Cardiac muscle cell (in vitro differentiated cells and primary cell): ENCODE data around the gene SBNO2. TPM values are rescaled to one million over a fixed set of nuclear protein-coding genes. Genes with fewer than 3 reads are reported as not detected.

ENCODE experiments used
- DNase-seq, 2 donors: peaks; one replicate each; pipeline versions ENCODE4 v3.0.0 to v3.0.0-alpha.2; 2010 to 2017; ENCODE audit warnings: low read depth in 1 of 2, low spot score in 1 of 2
- H3K27ac ChIP-seq: fragments of 200-600 bp; sonication (generic); 2 replicates; pipeline ENCODE4 v1.5.1; 2016
- H3K27me3 ChIP-seq: fragments of 200-600 bp; sonication (generic); 2 replicates; pipeline ENCODE4 v1.6.0; 2016; ENCODE audit warnings: control low read depth
- H3K36me3 ChIP-seq: fragments of 200-600 bp; sonication (generic); 2 replicates; pipeline ENCODE4 v1.5.1; 2016; ENCODE audit warnings: control low read depth
- H3K4me1 ChIP-seq: fragments of 200-600 bp; sonication (generic); 2 replicates; pipeline ENCODE4 v1.8.1; 2017; ENCODE audit warnings: low read depth, mild to moderate bottlenecking, mixed run types
- H3K4me3 ChIP-seq: fragments of 200-600 bp; sonication (generic); 2 replicates; pipeline ENCODE4 v1.5.1; 2016; ENCODE audit warnings: mild to moderate bottlenecking
- H3K9me3 ChIP-seq: fragments of 200-600 bp; sonication (generic); 2 replicates; pipeline ENCODE4 v1.5.1; 2017; ENCODE audit warnings: low read depth, mild to moderate bottlenecking, control low read depth
- polyA plus RNA-seq: library from polyadenylated mRNA; unstranded; fragments of >200 nt; fragmentation: Nextera tagmentation; extraction: Ambion mirVana; gene quantifications from 2 replicates; pipeline ENCODE4 v1.2.1, GENCODE V29; 2016
- total RNA-seq: library from RNA; depleted of rRNA; stranded (reverse); fragments of >200 nt; gene quantifications from 2 replicates; pipeline ENCODE4 v1.2.3, GENCODE V29; 2016
- TF ChIP-seq, protein P1 (sequence below): IDR thresholded peaks from 2 replicates; pipeline ENCODE4 v1.5.1; 2012; ENCODE audit warnings: low read depth, mild to moderate bottlenecking, low read length

SBNO2 gene, protein sequence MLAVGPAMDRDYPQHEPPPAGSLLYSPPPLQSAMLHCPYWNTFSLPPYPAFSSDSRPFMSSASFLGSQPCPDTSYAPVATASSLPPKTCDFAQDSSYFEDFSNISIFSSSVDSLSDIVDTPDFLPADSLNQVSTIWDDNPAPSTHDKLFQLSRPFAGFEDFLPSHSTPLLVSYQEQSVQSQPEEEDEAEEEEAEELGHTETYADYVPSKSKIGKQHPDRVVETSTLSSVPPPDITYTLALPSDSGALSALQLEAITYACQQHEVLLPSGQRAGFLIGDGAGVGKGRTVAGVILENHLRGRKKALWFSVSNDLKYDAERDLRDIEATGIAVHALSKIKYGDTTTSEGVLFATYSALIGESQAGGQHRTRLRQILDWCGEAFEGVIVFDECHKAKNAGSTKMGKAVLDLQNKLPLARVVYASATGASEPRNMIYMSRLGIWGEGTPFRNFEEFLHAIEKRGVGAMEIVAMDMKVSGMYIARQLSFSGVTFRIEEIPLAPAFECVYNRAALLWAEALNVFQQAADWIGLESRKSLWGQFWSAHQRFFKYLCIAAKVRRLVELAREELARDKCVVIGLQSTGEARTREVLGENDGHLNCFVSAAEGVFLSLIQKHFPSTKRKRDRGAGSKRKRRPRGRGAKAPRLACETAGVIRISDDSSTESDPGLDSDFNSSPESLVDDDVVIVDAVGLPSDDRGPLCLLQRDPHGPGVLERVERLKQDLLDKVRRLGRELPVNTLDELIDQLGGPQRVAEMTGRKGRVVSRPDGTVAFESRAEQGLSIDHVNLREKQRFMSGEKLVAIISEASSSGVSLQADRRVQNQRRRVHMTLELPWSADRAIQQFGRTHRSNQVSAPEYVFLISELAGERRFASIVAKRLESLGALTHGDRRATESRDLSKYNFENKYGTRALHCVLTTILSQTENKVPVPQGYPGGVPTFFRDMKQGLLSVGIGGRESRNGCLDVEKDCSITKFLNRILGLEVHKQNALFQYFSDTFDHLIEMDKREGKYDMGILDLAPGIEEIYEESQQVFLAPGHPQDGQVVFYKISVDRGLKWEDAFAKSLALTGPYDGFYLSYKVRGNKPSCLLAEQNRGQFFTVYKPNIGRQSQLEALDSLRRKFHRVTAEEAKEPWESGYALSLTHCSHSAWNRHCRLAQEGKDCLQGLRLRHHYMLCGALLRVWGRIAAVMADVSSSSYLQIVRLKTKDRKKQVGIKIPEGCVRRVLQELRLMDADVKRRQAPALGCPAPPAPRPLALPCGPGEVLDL (N-terminal part only)
- 23.0 and 28.5 TPM in 2 replicates for total RNA-seq
- 6.8 and 11.8 TPM in 2 replicates for polyA plus RNA-seq

DNA sequence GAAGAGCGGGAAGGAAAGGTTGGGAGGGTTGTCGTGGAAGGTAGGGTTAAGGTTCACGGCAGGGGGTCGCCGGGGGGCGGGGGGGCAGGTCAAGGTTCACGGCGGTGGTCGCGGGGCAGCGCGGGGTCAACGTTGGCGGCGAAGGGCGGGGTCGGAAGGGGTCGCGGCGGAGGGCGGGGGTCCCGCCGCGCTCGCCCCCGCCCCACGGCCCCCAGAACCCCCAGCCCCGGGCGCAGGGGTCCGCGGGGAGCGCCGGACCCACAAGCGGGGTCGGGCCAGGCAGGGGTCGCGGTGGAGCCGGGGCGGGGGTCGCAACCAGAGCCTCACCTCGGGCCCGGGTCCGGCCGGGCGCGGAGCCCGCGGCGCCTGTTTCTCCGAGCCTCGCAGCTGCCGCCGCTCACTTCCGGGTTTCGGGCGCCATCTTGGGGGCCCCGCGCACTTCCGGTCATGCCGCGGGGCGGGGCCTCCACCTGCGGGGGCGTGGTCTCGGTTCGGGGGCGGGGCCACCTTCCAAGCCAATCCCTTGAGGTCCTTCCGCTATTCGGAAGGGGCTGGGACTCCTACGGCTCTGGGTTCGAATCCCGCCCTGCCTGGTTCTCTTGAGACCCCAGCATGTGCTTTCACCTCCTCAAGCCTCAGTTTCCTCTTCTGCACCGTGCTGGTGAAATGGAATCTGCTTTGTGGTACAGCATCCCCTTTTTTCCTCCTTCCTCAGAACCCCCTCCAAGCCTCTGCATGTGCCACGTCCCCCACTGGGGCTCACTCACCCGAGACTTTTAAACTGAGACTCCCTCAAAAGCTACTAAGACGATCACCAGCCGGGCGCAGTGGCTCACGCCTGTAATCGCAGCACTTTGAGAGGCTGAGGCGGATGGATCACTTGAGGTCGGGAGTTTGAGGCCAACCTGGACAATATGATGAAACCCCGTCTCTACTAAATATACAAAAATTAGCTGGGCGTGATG lies at the start of gene SBNO2:
TSS of gene SBNO2 (minus strand) at position 424 of the 965 bp plus-strand sequence. CDS start 19,992 bp downstream, outside the sequence.
- no peaks in the 10 kb centered on the region for H3K27me3 ChIP-seq
- H3K27ac ChIP-seq: peak within 1 kb of the TSS; percentile 57
- peak; percentile 90 to 91 for DNase-seq
- no peaks in the 10 kb centered on the region for H3K9me3 ChIP-seq
- H3K36me3 ChIP-seq: no peaks in the 10 kb centered on the region
- TF ChIP-seq, protein P1, sequence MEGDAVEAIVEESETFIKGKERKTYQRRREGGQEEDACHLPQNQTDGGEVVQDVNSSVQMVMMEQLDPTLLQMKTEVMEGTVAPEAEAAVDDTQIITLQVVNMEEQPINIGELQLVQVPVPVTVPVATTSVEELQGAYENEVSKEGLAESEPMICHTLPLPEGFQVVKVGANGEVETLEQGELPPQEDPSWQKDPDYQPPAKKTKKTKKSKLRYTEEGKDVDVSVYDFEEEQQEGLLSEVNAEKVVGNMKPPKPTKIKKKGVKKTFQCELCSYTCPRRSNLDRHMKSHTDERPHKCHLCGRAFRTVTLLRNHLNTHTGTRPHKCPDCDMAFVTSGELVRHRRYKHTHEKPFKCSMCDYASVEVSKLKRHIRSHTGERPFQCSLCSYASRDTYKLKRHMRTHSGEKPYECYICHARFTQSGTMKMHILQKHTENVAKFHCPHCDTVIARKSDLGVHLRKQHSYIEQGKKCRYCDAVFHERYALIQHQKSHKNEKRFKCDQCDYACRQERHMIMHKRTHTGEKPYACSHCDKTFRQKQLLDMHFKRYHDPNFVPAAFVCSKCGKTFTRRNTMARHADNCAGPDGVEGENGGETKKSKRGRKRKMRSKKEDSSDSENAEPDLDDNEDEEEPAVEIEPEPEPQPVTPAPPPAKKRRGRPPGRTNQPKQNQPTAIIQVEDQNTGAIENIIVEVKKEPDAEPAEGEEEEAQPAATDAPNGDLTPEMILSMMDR: no peak
- peak within 1 kb of the TSS; percentile 59 for H3K4me3 ChIP-seq
- H3K4me1 ChIP-seq: peaks cover 20% of the 10 kb centered on the region

DNA sequence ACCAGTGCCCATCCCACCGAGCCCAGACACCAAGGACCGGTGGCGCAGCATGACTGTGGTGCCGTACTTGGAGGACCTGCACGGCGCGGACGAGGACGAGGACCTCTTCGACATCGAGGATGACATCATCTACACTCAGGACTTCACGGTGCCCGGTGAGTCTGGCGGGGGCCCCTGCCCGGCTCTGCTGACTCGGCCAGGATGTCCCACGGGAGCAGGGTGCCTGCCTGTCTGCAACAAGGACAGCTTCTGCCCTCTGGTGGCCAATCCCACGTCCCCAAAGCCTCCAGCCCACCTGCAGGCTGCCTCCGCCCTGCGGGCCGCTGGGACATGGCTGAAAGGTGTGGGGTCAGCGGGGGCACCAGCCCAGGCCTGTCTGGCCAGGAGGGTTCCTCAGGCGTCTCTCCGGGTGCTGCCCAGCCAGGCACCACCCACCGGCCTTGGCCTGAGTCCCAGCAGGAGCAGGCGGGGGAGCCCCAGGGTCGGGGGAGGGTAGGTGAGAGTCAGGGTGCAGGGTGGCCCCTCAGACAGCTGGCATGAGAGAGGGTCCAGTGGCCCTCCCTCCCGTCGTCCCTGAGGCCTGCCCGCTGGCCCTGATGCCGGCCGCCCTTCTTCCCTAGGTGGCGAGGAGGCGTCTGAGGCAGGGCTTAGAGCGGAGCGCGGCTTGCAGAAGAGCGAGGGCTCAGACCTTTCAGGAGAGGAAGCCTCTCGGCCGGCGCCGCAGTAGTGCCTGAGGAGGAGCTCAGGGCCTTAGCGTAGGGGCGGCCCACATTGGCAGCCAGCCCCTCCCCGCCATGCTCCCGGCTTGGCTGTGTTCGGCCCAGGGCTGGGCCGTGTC lies 49.2 kb upstream of the SBNO2 start:
- H3K27ac ChIP-seq: no peak overlapping the region
- peak in 1 of 2 donors; percentile 49 for DNase-seq
- no peaks in the 10 kb centered on the region for H3K4me1 ChIP-seq
- no peaks in the 10 kb centered on the region for H3K27me3 ChIP-seq
- TF ChIP-seq, protein P1: peak; percentile 41
- H3K36me3 ChIP-seq: peaks cover 19% of the 10 kb centered on the region
- no peaks in the 10 kb centered on the region for H3K9me3 ChIP-seq
- no peak overlapping the region for H3K4me3 ChIP-seq

DNA sequence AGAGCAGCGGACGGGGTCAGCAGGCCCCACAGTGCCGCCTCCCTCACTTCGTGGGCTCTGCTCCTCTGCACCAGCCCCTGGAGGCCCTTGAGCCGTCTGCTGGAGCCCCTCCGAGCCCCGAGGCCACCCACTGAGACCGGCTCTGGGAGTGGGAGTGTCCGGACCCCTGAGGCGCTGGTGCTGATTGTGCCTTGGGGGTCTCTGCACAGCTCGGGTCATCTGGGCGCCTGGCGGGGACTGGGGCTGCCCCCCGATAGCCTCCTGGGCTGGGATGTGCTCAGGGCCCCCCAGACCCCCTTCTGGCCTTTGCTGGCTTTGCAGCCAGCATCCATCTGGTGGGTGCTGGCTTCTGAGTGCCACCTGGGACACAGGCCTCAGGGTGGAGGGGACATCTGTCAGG lies 48.3 kb upstream of the SBNO2 start:
- no peak overlapping the region for H3K4me3 ChIP-seq
- H3K27ac ChIP-seq: no peak overlapping the region
- no peaks in the 10 kb centered on the region for H3K9me3 ChIP-seq
- peaks cover 7% of the 10 kb centered on the region for H3K4me1 ChIP-seq
- no peaks in the 10 kb centered on the region for H3K27me3 ChIP-seq
- H3K36me3 ChIP-seq: peaks cover 14% of the 10 kb centered on the region
- no peak for DNase-seq
- TF ChIP-seq, protein P1: peak; percentile 6

DNA sequence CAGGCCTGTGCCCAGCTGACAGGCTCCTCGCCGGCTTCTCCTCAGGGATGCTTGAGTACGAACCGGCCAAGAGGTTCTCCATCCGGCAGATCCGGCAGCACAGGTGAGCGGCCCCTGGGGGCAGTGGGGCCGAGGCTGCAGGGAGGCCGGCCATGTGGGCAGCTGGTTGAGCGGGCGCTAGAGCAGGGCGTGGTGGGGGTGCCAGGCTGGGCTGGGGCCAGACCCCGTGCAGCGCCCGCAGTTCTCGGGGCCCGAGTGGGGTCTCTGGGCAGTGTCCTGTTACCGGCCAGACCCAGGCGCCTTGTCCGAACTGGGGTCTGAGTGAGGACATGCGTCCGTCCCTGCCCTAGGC lies 47.8 kb upstream of the SBNO2 start:
- TF ChIP-seq, protein P1: no peak
- no peaks in the 10 kb centered on the region for H3K9me3 ChIP-seq
- no peaks in the 10 kb centered on the region for H3K27me3 ChIP-seq
- H3K36me3 ChIP-seq: peaks cover 11% of the 10 kb centered on the region
- no peak for DNase-seq
- no peak overlapping the region for H3K4me3 ChIP-seq
- H3K4me1 ChIP-seq: peaks cover 12% of the 10 kb centered on the region
- no peak overlapping the region for H3K27ac ChIP-seq
